H9 (cell line): ENCODE data around the gene TEC. TPM values are rescaled to one million over a fixed set of nuclear protein-coding genes. Genes with fewer than 3 reads are reported as not detected.

Experiments used
- DNase-seq: peaks from one replicate; pipeline ENCODE4 v3.0.0-alpha.2; 2017
- H2AFZ ChIP-seq: one replicate; pipeline ENCODE4 v1.6.1; 2013; ENCODE audit warnings: mild to moderate bottlenecking, low read length, control low read depth, moderate library complexity
- H2AK5ac ChIP-seq: 2 replicates; pipeline ENCODE4 v1.6.1; 2013; ENCODE audit warnings: low read length, control low read depth, mixed read lengths; ENCODE audit not compliant: insufficient read length
- H2BK120ac ChIP-seq: one replicate; pipeline ENCODE4 v1.6.1; 2013; ENCODE audit warnings: low read depth, mild to moderate bottlenecking, low read length, control low read depth, inconsistent platforms; ENCODE audit not compliant: poor library complexity, severe bottlenecking
- H2BK12ac ChIP-seq: 2 replicates; pipeline ENCODE4 v1.6.1; 2013; ENCODE audit warnings: low read length, control low read depth, mixed read lengths, low read depth; ENCODE audit not compliant: insufficient read length
- H2BK15ac ChIP-seq: 2 replicates; pipeline ENCODE4 v1.6.1; 2013; ENCODE audit warnings: low read depth, low read length, control low read depth
- H2BK20ac ChIP-seq: one replicate; pipeline ENCODE4 v1.6.1; 2013; ENCODE audit warnings: low read depth, mild to moderate bottlenecking, low read length, control low read depth, inconsistent platforms; ENCODE audit not compliant: poor library complexity, severe bottlenecking
- H2BK5ac ChIP-seq: 2 replicates; pipeline ENCODE4 v1.6.1; 2013; ENCODE audit warnings: low read length, control low read depth, mixed read lengths; ENCODE audit not compliant: insufficient read length
- H3K14ac ChIP-seq: 2 replicates; pipeline ENCODE4 v1.6.1; 2013; ENCODE audit warnings: low read length, control low read depth; ENCODE audit not compliant: insufficient read depth
- H3K18ac ChIP-seq: 2 replicates; pipeline ENCODE4 v1.6.1; 2013; ENCODE audit warnings: low read depth, mild to moderate bottlenecking, mixed read lengths, low read length, control low read depth; ENCODE audit not compliant: insufficient read length
- H3K23ac ChIP-seq: 2 replicates; pipeline ENCODE4 v1.6.1; 2013; ENCODE audit warnings: low read length, control low read depth, mixed read lengths, low read depth; ENCODE audit not compliant: insufficient read length
- H3K23me2 ChIP-seq: 2 replicates; pipeline ENCODE4 v1.6.1; 2013; ENCODE audit warnings: low read depth, mild to moderate bottlenecking, mixed read lengths, low read length, control low read depth; ENCODE audit not compliant: insufficient read length, poor library complexity, severe bottlenecking
- H3K27ac ChIP-seq: 2 replicates; pipeline ENCODE4 v1.5.1; 2013; ENCODE audit warnings: low read length, control low read depth, mixed read lengths, low read depth; ENCODE audit not compliant: insufficient read length
- H3K27me3 ChIP-seq: 2 replicates; pipeline ENCODE4 v1.6.1; 2013; ENCODE audit warnings: low read length, control low read depth, inconsistent platforms; ENCODE audit not compliant: insufficient read depth
- H3K4ac ChIP-seq: 2 replicates; pipeline ENCODE4 v1.6.1; 2013; ENCODE audit warnings: low read depth, mild to moderate bottlenecking, control low read depth, inconsistent platforms, low read length, moderate library complexity
- H3K4me1 ChIP-seq: 2 replicates; pipeline ENCODE4 v1.6.1; 2013; ENCODE audit warnings: low read length, control low read depth, inconsistent platforms; ENCODE audit not compliant: insufficient read depth
- H3K4me2 ChIP-seq: 2 replicates; pipeline ENCODE4 v1.6.1; 2013; ENCODE audit warnings: low read length, control low read depth, mixed read lengths; ENCODE audit not compliant: insufficient read length, insufficient read depth
- H3K56ac ChIP-seq: 2 replicates; pipeline ENCODE4 v1.6.1; 2013; ENCODE audit warnings: low read depth, mild to moderate bottlenecking, mixed read lengths, low read length, control low read depth; ENCODE audit not compliant: insufficient read length
- H3K79me1 ChIP-seq: 2 replicates; pipeline ENCODE4 v1.6.1; 2013; ENCODE audit warnings: low read depth, mild to moderate bottlenecking, moderate library complexity, low read length, control low read depth, inconsistent platforms; ENCODE audit not compliant: insufficient read depth, poor library complexity, severe bottlenecking
- H3K79me2 ChIP-seq: 2 replicates; pipeline ENCODE4 v1.6.1; 2013; ENCODE audit warnings: low read length, control low read depth, inconsistent platforms; ENCODE audit not compliant: insufficient read depth
- H3K9ac ChIP-seq: 2 replicates; pipeline ENCODE4 v1.6.1; 2013; ENCODE audit warnings: low read length, control low read depth, mixed read lengths; ENCODE audit not compliant: insufficient read length; ENCODE audit errors: extremely low read depth
- H3K9me3 ChIP-seq: one replicate; pipeline ENCODE4 v1.6.1; 2013; ENCODE audit warnings: low read depth, low read length, inconsistent platforms; ENCODE audit not compliant: control insufficient read depth
- H3T11ph ChIP-seq: one replicate; pipeline ENCODE4 v1.6.1; 2013; ENCODE audit warnings: mild to moderate bottlenecking, low read length, control low read depth, inconsistent platforms
- H4K20me1 ChIP-seq: one replicate; pipeline ENCODE4 v1.6.1; 2013; ENCODE audit not compliant: control insufficient read depth, insufficient read length, insufficient read depth
- H4K5ac ChIP-seq: 2 replicates; pipeline ENCODE4 v1.6.1; 2013; ENCODE audit warnings: low read depth, mild to moderate bottlenecking, mixed read lengths, low read length, control low read depth; ENCODE audit not compliant: insufficient read length
- H4K8ac ChIP-seq: replicated peaks from 2 replicates; pipeline ENCODE4 v1.6.1; 2013; ENCODE audit warnings: low read length, control low read depth, mixed read lengths, low read depth; ENCODE audit not compliant: insufficient read length
- H4K91ac ChIP-seq: 2 replicates; pipeline ENCODE4 v1.6.1; 2013; ENCODE audit warnings: low read depth, mild to moderate bottlenecking, moderate library complexity, mixed read lengths, low read length, control low read depth; ENCODE audit not compliant: insufficient read length
- H3K27ac Mint-ChIP-seq, 3 experiments: 2 replicates in 2 of 3; 3 replicates in 1 of 3; pipeline ENCODE4 v1.8.0; 2020 to 2021; ENCODE audit warnings: mixed read lengths in 3 of 3, mild to moderate bottlenecking in 1 of 3, moderate library complexity in 1 of 3
- H3K27me3 Mint-ChIP-seq: 2 replicates; pipeline ENCODE4 v1.8.0; 2021; ENCODE audit warnings: low read depth, mild to moderate bottlenecking, moderate library complexity, mixed read lengths
- H3K36me3 Mint-ChIP-seq, 3 experiments: 2 replicates in 2 of 3; 3 replicates in 1 of 3; pipeline ENCODE4 v1.8.0; 2020 to 2021; ENCODE audit warnings: low read depth in 3 of 3, mixed read lengths in 3 of 3; ENCODE audit not compliant: insufficient read depth in 1 of 3
- H3K4me1 Mint-ChIP-seq, 2 experiments: 2 replicates each; pipeline ENCODE4 v1.8.0; 2020; ENCODE audit warnings: mixed read lengths in 2 of 2
- H3K4me3 Mint-ChIP-seq, 2 experiments: 2 replicates in 1 of 2; 3 replicates in 1 of 2; pipeline ENCODE4 v1.8.0; 2020 to 2021; ENCODE audit warnings: mild to moderate bottlenecking in 2 of 2, mixed read lengths in 2 of 2, moderate library complexity in 1 of 2
- H3K9me3 Mint-ChIP-seq, 2 experiments: 2 replicates in 1 of 2; 3 replicates in 1 of 2; pipeline ENCODE4 v1.8.0; 2020; ENCODE audit warnings: mild to moderate bottlenecking in 2 of 2, mixed read lengths in 2 of 2, moderate library complexity in 1 of 2
- WGBS: extraction: QIAGEN DNeasy Blood & Tissue Kit; methylation state at CpG from one replicate; pipeline ENCODE4 v1.1.7; 2013; ENCODE audit warnings: missing lambda C conversion rate, low lambda C conversion rate, mixed read lengths; ENCODE audit not compliant: insufficient read length; ENCODE audit errors: extremely low coverage; 5-methylcytosine and 5-hydroxymethylcytosine counted together
- total RNA-seq: library from RNA; stranded (reverse); gene quantifications from 2 replicates; pipeline ENCODE4 v1.2.1, GENCODE V29; 2021
- TF ChIP-seq, protein P1 (sequence below): fragments of 200-600 bp; sonication (generic); conservative IDR thresholded peaks from 3 replicates; pipeline ENCODE4 v1.8.0; 2021; ENCODE audit warnings: antibody characterized with exemption, mild to moderate bottlenecking

The TEC gene
- total RNA-seq, 1 experiment from 2014 or later: 1.8 TPM

DNA sequence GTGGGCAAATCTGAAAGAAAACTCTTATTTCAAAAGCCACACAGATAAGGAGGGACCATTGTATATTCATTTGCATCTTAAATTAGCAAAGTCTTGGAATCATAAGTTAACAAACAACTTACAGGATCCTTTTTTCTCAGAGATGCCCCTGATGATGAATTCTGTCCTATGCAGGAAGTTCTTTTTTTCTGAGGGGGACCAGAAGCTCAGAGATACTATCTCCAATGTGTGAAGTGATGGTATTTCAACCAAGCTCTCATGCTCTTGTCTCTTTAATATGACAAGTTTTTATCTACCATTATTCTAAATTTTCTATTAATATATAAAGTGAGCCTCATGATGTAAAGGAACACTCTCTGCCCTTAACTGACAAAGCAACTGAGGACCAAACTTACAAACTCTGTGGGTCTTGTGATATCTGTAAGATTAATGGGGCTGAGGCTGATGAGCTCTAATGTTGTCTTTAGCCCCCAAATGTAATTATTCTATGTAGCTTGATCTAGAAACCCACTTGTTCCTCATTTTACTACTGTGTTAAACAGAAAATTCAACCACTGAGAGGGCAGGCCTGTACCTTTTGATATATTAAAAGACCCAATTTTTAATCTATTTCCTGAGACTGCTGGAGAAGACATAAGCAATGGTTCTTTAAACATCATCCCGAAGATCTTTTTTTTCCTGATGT lies 27.0 kb downstream of the TEC start:
- Histone ChIP-seq H4K91ac (no peak overlapping the region), H3K18ac (no peak overlapping the region), H3K14ac (no peak overlapping the region), H3K79me2 (no peaks in the 10 kb centered on the region), H2BK15ac (no peak overlapping the region), H4K20me1 (no peaks in the 10 kb centered on the region), H2BK12ac (no peak overlapping the region), H2BK5ac (no peak overlapping the region), H3K23ac (no peak overlapping the region), H3K79me1 (no peaks in the 10 kb centered on the region), H3K4me2 (no peak overlapping the region), H3T11ph (no peak overlapping the region), H2AFZ (no peak overlapping the region), H2BK120ac (no peak overlapping the region), H3K9ac (no peak overlapping the region), H4K5ac (no peak overlapping the region), H2AK5ac (no peak overlapping the region), H3K56ac (no peak overlapping the region), H3K23me2 (no peaks in the 10 kb centered on the region), H3K4me1 (no peaks in the 10 kb centered on the region), H3K4ac (no peak overlapping the region), H3K9me3 (no peaks in the 10 kb centered on the region), H3K27ac (no peak overlapping the region), H3K27me3 (no peaks in the 10 kb centered on the region), H4K8ac (no peak overlapping the region), H2BK20ac (no peak overlapping the region)
- Mint-ChIP-seq H3K9me3 (no peaks in the 10 kb centered on the region), H3K4me3 (no peak overlapping the region), H3K4me1 (no peaks in the 10 kb centered on the region), H3K36me3 (no peaks in the 10 kb centered on the region), H3K27ac (no peak overlapping the region), H3K27me3 (no peaks in the 10 kb centered on the region)
- TF ChIP-seq, protein P1, sequence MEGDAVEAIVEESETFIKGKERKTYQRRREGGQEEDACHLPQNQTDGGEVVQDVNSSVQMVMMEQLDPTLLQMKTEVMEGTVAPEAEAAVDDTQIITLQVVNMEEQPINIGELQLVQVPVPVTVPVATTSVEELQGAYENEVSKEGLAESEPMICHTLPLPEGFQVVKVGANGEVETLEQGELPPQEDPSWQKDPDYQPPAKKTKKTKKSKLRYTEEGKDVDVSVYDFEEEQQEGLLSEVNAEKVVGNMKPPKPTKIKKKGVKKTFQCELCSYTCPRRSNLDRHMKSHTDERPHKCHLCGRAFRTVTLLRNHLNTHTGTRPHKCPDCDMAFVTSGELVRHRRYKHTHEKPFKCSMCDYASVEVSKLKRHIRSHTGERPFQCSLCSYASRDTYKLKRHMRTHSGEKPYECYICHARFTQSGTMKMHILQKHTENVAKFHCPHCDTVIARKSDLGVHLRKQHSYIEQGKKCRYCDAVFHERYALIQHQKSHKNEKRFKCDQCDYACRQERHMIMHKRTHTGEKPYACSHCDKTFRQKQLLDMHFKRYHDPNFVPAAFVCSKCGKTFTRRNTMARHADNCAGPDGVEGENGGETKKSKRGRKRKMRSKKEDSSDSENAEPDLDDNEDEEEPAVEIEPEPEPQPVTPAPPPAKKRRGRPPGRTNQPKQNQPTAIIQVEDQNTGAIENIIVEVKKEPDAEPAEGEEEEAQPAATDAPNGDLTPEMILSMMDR: no peak
- no peak for DNase-seq
- no CpG with 5 or more reads among the region's 1 CpG for WGBS
